Cardiac muscle cell (in vitro differentiated cells and primary cell): ENCODE measurements around the gene VSTM4. TPM values are rescaled to one million over a fixed set of nuclear protein-coding genes. Genes with fewer than 3 reads are reported as not detected.

Experiments
- DNase-seq, 2 donors: peaks; one replicate each; pipeline versions ENCODE4 v3.0.0 to v3.0.0-alpha.2; 2010 to 2017; ENCODE audit warnings: low read depth in 1 of 2, low spot score in 1 of 2
- H3K27ac ChIP-seq: fragments of 200-600 bp; sonication (generic); 2 replicates; pipeline ENCODE4 v1.5.1; 2016
- H3K27me3 ChIP-seq: fragments of 200-600 bp; sonication (generic); 2 replicates; pipeline ENCODE4 v1.6.0; 2016; ENCODE audit warnings: control low read depth
- H3K36me3 ChIP-seq: fragments of 200-600 bp; sonication (generic); 2 replicates; pipeline ENCODE4 v1.5.1; 2016; ENCODE audit warnings: control low read depth
- H3K4me1 ChIP-seq: fragments of 200-600 bp; sonication (generic); 2 replicates; pipeline ENCODE4 v1.8.1; 2017; ENCODE audit warnings: low read depth, mild to moderate bottlenecking, mixed run types
- H3K4me3 ChIP-seq: fragments of 200-600 bp; sonication (generic); 2 replicates; pipeline ENCODE4 v1.5.1; 2016; ENCODE audit warnings: mild to moderate bottlenecking
- H3K9me3 ChIP-seq: fragments of 200-600 bp; sonication (generic); 2 replicates; pipeline ENCODE4 v1.5.1; 2017; ENCODE audit warnings: low read depth, mild to moderate bottlenecking, control low read depth
- polyA plus RNA-seq: library from polyadenylated mRNA; unstranded; fragments of >200 nt; fragmentation: Nextera tagmentation; extraction: Ambion mirVana; gene quantifications from 2 replicates; pipeline ENCODE4 v1.2.1, GENCODE V29; 2016
- total RNA-seq: library from RNA; depleted of rRNA; stranded (reverse); fragments of >200 nt; gene quantifications from 2 replicates; pipeline ENCODE4 v1.2.3, GENCODE V29; 2016
- TF ChIP-seq, protein P1 (sequence below): IDR thresholded peaks from 2 replicates; pipeline ENCODE4 v1.5.1; 2012; ENCODE audit warnings: low read depth, mild to moderate bottlenecking, low read length

VSTM4 gene
- total and polyA plus RNA-seq, 2 experiments from 2014 or later = 3.6 to 6.0 TPM

DNA sequence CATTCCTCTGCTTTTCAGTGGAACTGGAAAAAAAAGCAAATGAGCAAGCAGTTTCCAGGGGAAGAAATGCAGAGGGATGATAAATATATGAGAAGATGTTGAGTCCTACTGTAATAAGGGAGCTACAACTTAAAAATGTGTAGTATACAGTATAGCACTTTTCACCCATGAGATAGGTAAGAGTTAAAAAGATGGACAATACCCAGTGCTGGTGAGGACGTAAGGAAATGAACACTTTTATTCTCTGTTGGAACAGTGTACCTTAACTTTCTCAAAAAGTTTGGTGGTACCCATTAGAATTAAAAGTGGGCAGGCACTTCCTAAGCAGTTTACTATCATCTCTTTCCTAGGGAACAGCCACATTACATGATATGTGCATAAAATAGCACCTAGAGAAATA is 21.2 kb upstream of the VSTM4 start:
- Histone ChIP-seq H3K4me3 (no peak overlapping the region), H3K4me1 (no peaks in the 10 kb centered on the region), H3K36me3 (no peaks in the 10 kb centered on the region), H3K27me3 (no peaks in the 10 kb centered on the region), H3K27ac (no peak overlapping the region), H3K9me3 (no peaks in the 10 kb centered on the region)
- TF ChIP-seq, protein P1, sequence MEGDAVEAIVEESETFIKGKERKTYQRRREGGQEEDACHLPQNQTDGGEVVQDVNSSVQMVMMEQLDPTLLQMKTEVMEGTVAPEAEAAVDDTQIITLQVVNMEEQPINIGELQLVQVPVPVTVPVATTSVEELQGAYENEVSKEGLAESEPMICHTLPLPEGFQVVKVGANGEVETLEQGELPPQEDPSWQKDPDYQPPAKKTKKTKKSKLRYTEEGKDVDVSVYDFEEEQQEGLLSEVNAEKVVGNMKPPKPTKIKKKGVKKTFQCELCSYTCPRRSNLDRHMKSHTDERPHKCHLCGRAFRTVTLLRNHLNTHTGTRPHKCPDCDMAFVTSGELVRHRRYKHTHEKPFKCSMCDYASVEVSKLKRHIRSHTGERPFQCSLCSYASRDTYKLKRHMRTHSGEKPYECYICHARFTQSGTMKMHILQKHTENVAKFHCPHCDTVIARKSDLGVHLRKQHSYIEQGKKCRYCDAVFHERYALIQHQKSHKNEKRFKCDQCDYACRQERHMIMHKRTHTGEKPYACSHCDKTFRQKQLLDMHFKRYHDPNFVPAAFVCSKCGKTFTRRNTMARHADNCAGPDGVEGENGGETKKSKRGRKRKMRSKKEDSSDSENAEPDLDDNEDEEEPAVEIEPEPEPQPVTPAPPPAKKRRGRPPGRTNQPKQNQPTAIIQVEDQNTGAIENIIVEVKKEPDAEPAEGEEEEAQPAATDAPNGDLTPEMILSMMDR = no peak
- DNase-seq = no peak

DNA sequence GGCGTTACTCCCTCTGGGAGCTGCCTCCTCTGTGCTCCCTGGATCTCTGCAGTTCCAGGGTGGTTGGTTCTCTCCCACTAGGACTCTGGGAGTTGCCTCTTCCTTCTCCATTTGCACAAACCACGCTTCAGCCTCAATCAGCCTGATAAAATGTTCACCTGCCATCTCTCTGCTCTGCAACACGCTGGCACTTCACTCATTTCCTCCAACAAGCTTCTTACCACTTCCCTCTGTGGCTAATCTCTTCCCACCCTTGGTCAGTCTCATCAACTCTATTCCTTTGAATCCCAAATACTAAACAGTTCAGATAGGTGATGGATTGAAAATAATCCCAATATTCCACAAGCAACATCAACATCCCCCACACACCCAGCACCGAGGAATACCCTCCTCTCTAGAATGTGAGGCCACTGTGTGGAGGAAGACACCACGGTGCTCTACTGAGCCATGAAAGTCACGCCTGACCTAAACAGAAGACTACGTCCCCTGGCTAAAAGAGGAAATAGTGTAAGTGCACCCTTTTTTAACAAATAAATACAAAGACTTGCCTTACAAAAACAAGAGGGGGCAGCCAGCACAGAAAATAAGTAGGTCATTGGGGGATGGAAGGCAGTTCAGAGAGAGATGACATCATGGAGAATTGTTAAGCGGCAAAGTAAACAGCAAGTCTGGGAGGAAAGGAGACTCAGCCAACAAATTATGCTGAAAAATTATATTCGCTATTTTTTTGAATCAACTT is 20.4 kb upstream of the VSTM4 start:
- Histone ChIP-seq H3K4me3 (no peak overlapping the region), H3K9me3 (no peaks in the 10 kb centered on the region), H3K27ac (no peak overlapping the region), H3K36me3 (no peaks in the 10 kb centered on the region), H3K27me3 (no peaks in the 10 kb centered on the region), H3K4me1 (no peaks in the 10 kb centered on the region)
- no peak for DNase-seq
- TF ChIP-seq, protein P1 = no peak

DNA sequence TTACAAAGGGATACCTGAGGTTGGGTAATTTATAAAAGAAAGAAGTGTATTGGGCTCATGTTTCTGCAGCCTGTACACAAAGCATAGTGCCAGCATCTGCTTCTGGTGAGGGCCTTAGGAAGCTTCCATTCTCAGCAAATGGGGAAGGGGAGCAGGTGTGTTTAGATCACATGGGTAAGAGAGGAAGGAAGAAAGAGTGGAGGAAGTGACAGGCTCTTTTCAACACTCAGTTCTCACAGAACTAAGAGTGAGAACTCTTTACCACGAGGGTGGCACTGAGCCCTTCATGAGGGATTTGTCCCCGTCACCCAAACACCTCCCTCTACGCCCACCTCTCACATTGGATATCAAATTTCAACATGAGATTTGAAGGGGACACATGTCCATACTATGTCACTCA is 19.0 kb upstream of the VSTM4 start:
- no peak overlapping the region for H3K27ac ChIP-seq
- DNase-seq = no peak
- H3K27me3 ChIP-seq = no peaks in the 10 kb centered on the region
- no peaks in the 10 kb centered on the region for H3K36me3 ChIP-seq
- H3K9me3 ChIP-seq = no peaks in the 10 kb centered on the region
- no peaks in the 10 kb centered on the region for H3K4me1 ChIP-seq
- no peak overlapping the region for H3K4me3 ChIP-seq
- TF ChIP-seq, protein P1 = no peak

DNA sequence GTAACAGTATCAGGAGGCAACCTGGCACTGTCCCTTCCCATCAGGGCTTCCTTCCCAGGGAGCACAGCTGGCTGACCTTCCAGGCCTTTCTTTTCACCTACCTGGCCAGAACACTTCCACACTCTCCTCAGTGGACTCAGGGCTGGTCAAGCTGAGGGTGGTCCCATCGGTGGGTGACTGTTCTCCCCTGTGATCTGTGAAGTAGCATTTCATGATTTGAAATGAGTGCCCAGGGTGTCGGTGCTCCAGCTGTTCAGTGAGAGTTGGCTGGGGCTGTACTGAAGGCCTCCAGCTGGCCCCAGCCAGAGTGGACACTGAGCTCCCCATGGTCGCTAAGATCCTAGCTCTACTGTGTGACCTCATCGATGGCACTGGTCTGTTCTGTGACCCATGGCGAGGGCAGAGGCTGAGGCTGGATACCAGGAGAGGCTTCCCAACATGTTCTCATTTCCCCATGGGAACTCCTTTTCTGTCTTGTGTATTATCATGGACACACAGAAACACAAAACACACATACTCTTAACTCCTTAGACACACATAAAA is 18.5 kb upstream of the VSTM4 start, which contains the start of gene FAM170B:
Gene FAM170B, minus strand, starts transcription at position 316 of the 543 bp plus-strand sequence. Its CDS starts 103 bp downstream, at position 213.
- TF ChIP-seq, protein P1 = no peak
- Histone ChIP-seq H3K27ac (no peak within 1 kb of the TSS), H3K36me3 (no peaks in the 10 kb centered on the region), H3K27me3 (no peaks in the 10 kb centered on the region), H3K9me3 (no peaks in the 10 kb centered on the region), H3K4me3 (no peak within 1 kb of the TSS), H3K4me1 (peaks cover 3% of the 10 kb centered on the region)
- no peak for DNase-seq

DNA sequence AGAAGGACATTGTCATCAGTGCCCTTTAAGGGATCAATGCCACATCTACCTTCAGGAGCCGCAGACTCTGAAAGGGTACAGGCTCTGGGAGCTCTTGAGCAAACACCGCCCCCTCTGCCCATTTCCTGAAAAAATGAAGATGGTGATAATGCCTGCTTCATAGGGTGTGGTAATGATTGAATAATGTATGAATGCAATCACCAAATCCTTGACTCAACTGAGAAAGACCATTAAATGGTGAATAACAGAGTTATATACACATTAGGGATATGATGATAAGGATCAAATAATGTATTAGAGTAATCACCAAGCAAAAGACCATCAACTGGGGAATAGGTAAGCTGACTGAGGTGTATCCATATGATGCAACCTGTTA is 17.0 kb upstream of the VSTM4 start:
- H3K9me3 ChIP-seq = no peaks in the 10 kb centered on the region
- H3K36me3 ChIP-seq = no peaks in the 10 kb centered on the region
- no peaks in the 10 kb centered on the region for H3K27me3 ChIP-seq
- peaks cover 7% of the 10 kb centered on the region for H3K4me1 ChIP-seq
- H3K27ac ChIP-seq = no peak overlapping the region
- H3K4me3 ChIP-seq = no peak overlapping the region
- TF ChIP-seq, protein P1 = no peak
- no peak for DNase-seq
